B cell (primary cell): ENCODE data around the gene KMT2C.
"Not testable (repeated sequence)": the region's sequence is repeated elsewhere in the genome, so short reads cannot be mapped to it uniquely, and the experiment has no call there.

Source experiments
- EZH2 ChIP-seq: IDR thresholded peaks from 2 replicates; pipeline ENCODE4 v1.6.1; 2012; ENCODE audit warnings: borderline replicate concordance, low read depth, mild to moderate bottlenecking, moderate library complexity, low read length; ENCODE audit not compliant: insufficient read depth, poor library complexity, severe bottlenecking
- TF ChIP-seq, protein P1 (sequence below): fragments of 200-600 bp; IDR thresholded peaks from one replicate; pipeline ENCODE4 v1.8.0; 2022; ENCODE audit warnings: antibody characterized with exemption, mild to moderate bottlenecking

- TF ChIP-seq, protein P1, sequence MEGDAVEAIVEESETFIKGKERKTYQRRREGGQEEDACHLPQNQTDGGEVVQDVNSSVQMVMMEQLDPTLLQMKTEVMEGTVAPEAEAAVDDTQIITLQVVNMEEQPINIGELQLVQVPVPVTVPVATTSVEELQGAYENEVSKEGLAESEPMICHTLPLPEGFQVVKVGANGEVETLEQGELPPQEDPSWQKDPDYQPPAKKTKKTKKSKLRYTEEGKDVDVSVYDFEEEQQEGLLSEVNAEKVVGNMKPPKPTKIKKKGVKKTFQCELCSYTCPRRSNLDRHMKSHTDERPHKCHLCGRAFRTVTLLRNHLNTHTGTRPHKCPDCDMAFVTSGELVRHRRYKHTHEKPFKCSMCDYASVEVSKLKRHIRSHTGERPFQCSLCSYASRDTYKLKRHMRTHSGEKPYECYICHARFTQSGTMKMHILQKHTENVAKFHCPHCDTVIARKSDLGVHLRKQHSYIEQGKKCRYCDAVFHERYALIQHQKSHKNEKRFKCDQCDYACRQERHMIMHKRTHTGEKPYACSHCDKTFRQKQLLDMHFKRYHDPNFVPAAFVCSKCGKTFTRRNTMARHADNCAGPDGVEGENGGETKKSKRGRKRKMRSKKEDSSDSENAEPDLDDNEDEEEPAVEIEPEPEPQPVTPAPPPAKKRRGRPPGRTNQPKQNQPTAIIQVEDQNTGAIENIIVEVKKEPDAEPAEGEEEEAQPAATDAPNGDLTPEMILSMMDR = not testable (repeated sequence)
- not testable (repeated sequence) for TF ChIP-seq EZH2
These were observed 51.3 kb downstream of the KMT2C start for GRCh38 chr7:152384235-152385200.
